ENCODE results near the gene IMPACT. TPM values are rescaled to one million over a fixed set of nuclear protein-coding genes. Genes with fewer than 3 reads are reported as not detected.

IMPACT gene
- total and polyA plus RNA-seq, 2 of the 8 experiments (the other 6 are each of a cell fraction or from before 2014, with no cell fraction given), result 31.1 to 44.6 TPM

GRCh38 chr18:24465486-24465885 lies 39.0 kb downstream of the IMPACT start:
- CTCF ChIA-PET (ENCODE audit: partially characterized antibody), result interaction anchor here (1.5 to 6.0 kb wide), 3 partner anchors 23 to 49 kb away, joined by 6 to 42 read pairs (median 13); no protein-coding TSS in a partner anchor

More at GRCh38 chr18:24465486-24465885, 39.0 kb downstream of the IMPACT start:
- H3K23me2 ChIP-seq (ENCODE audit: low read depth, low read length), result no peaks in the 10 kb centered on the region
- H2BK15ac ChIP-seq (ENCODE audit: low read length), result no peak overlapping the region
- no peak overlapping the region for H2AK5ac ChIP-seq (ENCODE audit: low read depth, low read length)
- no peak overlapping the region for H2BK12ac ChIP-seq (ENCODE audit: low read depth, low read length)
- DNase-seq (ENCODE audit: low read depth in 1 of 2, low spot score in 2 of 2) (no peak), FAIRE-seq (no peak)
- no peak overlapping the region for H2BK5ac ChIP-seq (ENCODE audit: low read depth, low read length)
- no peaks in the 10 kb centered on the region for H3K79me1 ChIP-seq (ENCODE audit: low read depth, low read length)
- H2BK20ac ChIP-seq (ENCODE audit: low read length), result no peak overlapping the region
- no peak for TF ChIP-seq CHD1 (IDR thresholded peaks at IDR 0.05; ENCODE audit: low read depth, low read length)
- TF ChIP-seq BACH1 (IDR thresholded peaks at IDR 0.05; ENCODE audit: low read length), result no peak
- no peak for TF ChIP-seq NRF1 (IDR thresholded peaks at IDR 0.05; ENCODE audit: low read depth, low read length)
- no peak for TF ChIP-seq SAP30 (IDR thresholded peaks at IDR 0.05; ENCODE audit: insufficient read depth, insufficient replicate concordance, low read length)
- no peak for TF ChIP-seq ZNF274 (IDR thresholded peaks at IDR 0.05; ENCODE audit: borderline replicate concordance, extremely low read depth, low read length)
- TF ChIP-seq SP1 (IDR thresholded peaks at IDR 0.05; ENCODE audit: low read depth, low read length), result no peak
- no peak for TF ChIP-seq CHD2 (IDR thresholded peaks at IDR 0.05; ENCODE audit: low read length)
- TF ChIP-seq SP2 (IDR thresholded peaks at IDR 0.05; ENCODE audit: low read length), result no peak
- no peak for TF ChIP-seq SIRT6 (IDR thresholded peaks at IDR 0.05; ENCODE audit: low read length)
- no peak for TF ChIP-seq CBX5 (IDR thresholded peaks at IDR 0.05; ENCODE audit: low read depth, low read length)
- no peak for TF ChIP-seq SRF (IDR thresholded peaks at IDR 0.05; ENCODE audit: low read depth, low read length)
- no peak for TF ChIP-seq KDM5A (IDR thresholded peaks at IDR 0.05; ENCODE audit: low read length)
- TF ChIP-seq HDAC6 (IDR thresholded peaks at IDR 0.05; ENCODE audit: low read depth, low read length), result no peak
- H2AFZ ChIP-seq (ENCODE audit: low read length), result no peak overlapping the region
- H3K79me2 ChIP-seq (ENCODE audit: control insufficient read depth in 1 of 2, insufficient read depth in 2 of 2, low read length in 2 of 2), result no peaks in the 10 kb centered on the region
- H3K4ac ChIP-seq (replicated peaks; ENCODE audit: insufficient read length, low read depth, low read length), result no peak overlapping the region
- H3K4me3 ChIP-seq (ENCODE audit: extremely low read depth in 1 of 4, insufficient read depth in 2 of 4, low read depth in 3 of 4, low read length in 4 of 4), result no peak overlapping the region
- H3K27me3 ChIP-seq (replicated peaks in 1 of 4; ENCODE audit: control insufficient read depth in 3 of 4, extremely low read depth in 1 of 4, insufficient read depth in 3 of 4, low read length in 3 of 4), result no peaks in the 10 kb centered on the region
- H3K9me3 ChIP-seq (ENCODE audit: insufficient read depth in 2 of 2, low read depth in 1 of 2, low read length in 1 of 2), result no peaks in the 10 kb centered on the region
- WGBS, 2 experiments (ENCODE audit: extremely low coverage in 1 of 2, insufficient coverage in 1 of 2, insufficient read length in 1 of 2, insufficient replicate concordance in 2 of 2, low coverage in 1 of 2, low lambda C conversion rate in 2 of 2, missing lambda C conversion rate in 1 of 2), result 80% methylated on average over 7 of the region's 7 CpGs; no CpG with 5 or more reads in 1 of the 2 experiments
- no peak overlapping the region for H4K8ac ChIP-seq (ENCODE audit: extremely low read depth, insufficient read depth, low read length)
- H3K18ac ChIP-seq (ENCODE audit: extremely low read depth, low read length), result no peak overlapping the region
- no peaks in the 10 kb centered on the region for H3K36me3 ChIP-seq (ENCODE audit: control insufficient read depth in 2 of 4, insufficient read depth in 4 of 4, low read length in 3 of 4)
- H4K20me1 ChIP-seq (replicated peaks in 1 of 2; ENCODE audit: control insufficient read depth in 1 of 2, insufficient read depth in 2 of 2, low read length in 2 of 2), result no peaks in the 10 kb centered on the region
- no peak overlapping the region for H4K5ac ChIP-seq (ENCODE audit: insufficient read length, low read depth, low read length)
- no peak overlapping the region for H3K56ac ChIP-seq (replicated peaks; ENCODE audit: insufficient read length, low read depth, low read length)
- POLR2A ChIA-PET (ENCODE audit: partially characterized antibody), result no interaction called here
- H3K23ac ChIP-seq (ENCODE audit: insufficient read length), result no peak overlapping the region
- H3K9ac ChIP-seq (replicated peaks in 1 of 4; ENCODE audit: extremely low read depth in 1 of 4, low read depth in 3 of 4, low read length in 3 of 4), result no peak overlapping the region
- H3K4me1 ChIP-seq (replicated peaks in 1 of 4; ENCODE audit: control insufficient read depth in 3 of 4, insufficient read depth in 4 of 4, low read length in 3 of 4), result 0 out of 7 replicates have a peak, but pooled peaks cover 0 to 3% (median 0%) of the 10 kb centered on the region in 4 experiments
- H3K4me2 ChIP-seq (ENCODE audit: insufficient read depth in 1 of 2, low read depth in 2 of 2, low read length in 2 of 2), result no peak overlapping the region
- H3K14ac ChIP-seq (ENCODE audit: insufficient read length), result no peak overlapping the region
- no peak overlapping the region for H3K27ac ChIP-seq (ENCODE audit: low read depth, low read length)
- no peak overlapping the region for H2BK120ac ChIP-seq (replicated peaks; ENCODE audit: low read depth, low read length)
- no peak overlapping the region for H4K91ac ChIP-seq (replicated peaks; ENCODE audit: insufficient read length, low read length)

All from H1 (cell line).